Neuron (in vitro differentiated cells): ENCODE data around the gene SLC25A22.

Experiments
- H2AFZ ChIP-seq: one replicate; pipeline ENCODE4 v1.6.1; 2013; ENCODE audit warnings: low read depth, mild to moderate bottlenecking, inconsistent platforms, low read length, moderate library complexity
- H3K27me3 ChIP-seq: one replicate; pipeline ENCODE4 v1.6.1; 2013; ENCODE audit warnings: low read length; ENCODE audit not compliant: insufficient read depth
- H3K36me3 ChIP-seq: one replicate; pipeline ENCODE4 v1.6.1; 2013; ENCODE audit warnings: low read length; ENCODE audit not compliant: insufficient read depth
- H3K4me1 ChIP-seq: one replicate; pipeline ENCODE4 v1.6.1; 2013; ENCODE audit warnings: low read length; ENCODE audit not compliant: insufficient read depth
- H3K4me3 ChIP-seq: 2 replicates; pipeline ENCODE4 v1.5.1; 2013; ENCODE audit warnings: mild to moderate bottlenecking, low read length, moderate library complexity
- H3K9me3 ChIP-seq: one replicate; pipeline ENCODE4 v1.6.1; 2013; ENCODE audit warnings: low read length

The SLC25A22 gene

GRCh38 chr11:830295-831117 is 32.4 kb upstream of the SLC25A22 start:
- Histone ChIP-seq H3K27me3 (peaks cover 7% of the 10 kb centered on the region), H3K4me1 (peaks cover 68% of the 10 kb centered on the region), H2AFZ (no peak overlapping the region), H3K9me3 (no peaks in the 10 kb centered on the region), H3K36me3 (no peaks in the 10 kb centered on the region), H3K4me3 (peak overlapping the region; percentile 35)

- no peaks in the 10 kb centered on the region for H3K9me3 ChIP-seq
- H2AFZ ChIP-seq, result no peak overlapping the region
- peaks cover 68% of the 10 kb centered on the region for H3K4me1 ChIP-seq
- H3K4me3 ChIP-seq, result peak overlapping the region; percentile 35
- peaks cover 7% of the 10 kb centered on the region for H3K27me3 ChIP-seq
- H3K36me3 ChIP-seq, result peaks cover 4% of the 10 kb centered on the region
These were observed 31.8 kb upstream of the SLC25A22 start for GRCh38 chr11:829847-830294.

- H3K4me3 ChIP-seq, result peak overlapping the region; percentile 35
- peaks cover 63% of the 10 kb centered on the region for H3K4me1 ChIP-seq
- H3K27me3 ChIP-seq, result peaks cover 7% of the 10 kb centered on the region
- H2AFZ ChIP-seq, result no peak overlapping the region
- no peaks in the 10 kb centered on the region for H3K9me3 ChIP-seq
- H3K36me3 ChIP-seq, result peaks cover 8% of the 10 kb centered on the region
These were observed 31.2 kb upstream of the SLC25A22 start for GRCh38 chr11:829176-829846.

DNA sequence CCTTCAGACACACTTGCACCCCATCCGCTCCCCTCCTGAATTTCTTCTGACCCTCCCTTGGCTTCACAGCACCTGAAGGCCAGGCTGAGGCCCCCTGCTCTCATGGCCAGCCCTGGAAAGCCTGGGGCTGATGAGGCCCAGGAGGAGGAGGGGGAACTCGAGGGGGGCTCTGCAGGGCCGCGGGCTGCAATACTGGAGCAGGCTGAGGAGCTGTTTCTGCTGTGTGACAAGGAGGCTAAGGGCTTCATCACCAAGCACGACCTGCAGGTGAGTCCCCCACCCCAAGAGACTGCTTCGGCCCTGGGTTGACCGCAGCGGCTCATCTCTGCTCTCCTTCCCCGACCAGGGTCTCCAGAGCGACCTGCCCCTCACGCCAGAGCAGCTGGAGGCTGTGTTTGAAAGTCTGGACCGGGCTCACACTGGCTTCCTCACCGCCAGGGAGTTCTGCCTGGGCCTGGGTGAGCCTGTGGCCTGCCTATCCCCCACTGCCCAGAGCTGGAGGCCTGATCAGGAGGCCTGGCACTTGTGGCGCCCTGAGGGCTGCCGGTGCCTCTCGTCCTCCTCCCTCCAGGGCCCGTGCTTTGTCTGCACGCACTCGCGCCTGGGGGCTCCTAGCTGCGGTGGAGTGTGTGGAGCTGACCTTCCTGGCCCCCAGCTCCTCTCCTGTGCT is 30.6 kb upstream of the SLC25A22 start:
- Histone ChIP-seq H3K9me3 (no peaks in the 10 kb centered on the region), H3K4me3 (peak overlapping the region; percentile 35), H3K4me1 (peaks cover 58% of the 10 kb centered on the region), H3K36me3 (peaks cover 14% of the 10 kb centered on the region), H2AFZ (no peak overlapping the region), H3K27me3 (peaks cover 7% of the 10 kb centered on the region)

GRCh38 chr11:827897-828192 is 29.8 kb upstream of the SLC25A22 start, which contains the start of gene CRACR2B:
TSS of gene CRACR2B (plus strand) at chr11:827919. CDS start at chr11:828608, 689 bp downstream.
- peaks cover 14% of the 10 kb centered on the region for H3K36me3 ChIP-seq
- H3K4me1 ChIP-seq, result peaks cover 55% of the 10 kb centered on the region
- no peaks in the 10 kb centered on the region for H3K9me3 ChIP-seq
- peak within 1 kb of the TSS; percentile 35 for H3K4me3 ChIP-seq
- no peak within 1 kb of the TSS for H2AFZ ChIP-seq
- peaks cover 7% of the 10 kb centered on the region for H3K27me3 ChIP-seq

DNA sequence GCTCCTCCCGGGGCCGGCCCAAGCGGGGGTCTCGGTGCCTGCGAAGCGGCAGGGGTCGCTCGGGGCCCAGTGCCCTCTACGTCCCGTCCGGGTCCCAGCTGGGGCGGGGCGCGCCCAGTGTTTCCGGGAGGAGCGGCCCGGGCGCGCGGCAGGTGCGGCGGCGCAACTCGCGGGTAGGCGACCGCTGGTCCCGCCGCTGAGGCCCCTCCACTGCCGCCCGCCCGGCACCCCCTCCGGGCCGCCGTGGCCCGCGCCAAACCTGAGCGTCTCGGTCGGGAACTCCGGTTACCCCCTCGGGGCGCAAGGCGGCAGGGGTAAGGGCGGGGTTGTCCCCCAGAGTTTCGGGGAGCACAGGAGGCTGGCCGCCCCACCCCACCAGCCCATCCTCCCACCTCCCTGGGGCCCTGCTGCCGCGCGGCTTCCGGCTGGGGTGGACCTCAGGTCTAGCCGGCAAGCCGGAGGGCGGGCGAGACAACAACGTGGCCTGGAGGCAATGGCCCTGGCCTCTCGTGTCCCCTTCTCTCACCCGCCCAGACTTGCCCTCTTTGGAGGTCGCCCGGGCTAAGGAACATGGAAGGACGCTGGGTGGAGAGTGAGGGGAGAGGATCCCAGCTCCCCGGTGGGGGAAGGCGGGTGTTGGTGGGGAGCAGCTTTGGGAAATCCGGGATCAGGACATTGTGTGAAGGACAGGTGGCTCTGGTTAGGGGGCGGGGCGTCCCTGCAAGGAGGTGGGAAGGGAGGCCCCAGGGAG is 29.2 kb upstream of the SLC25A22 start:
- Histone ChIP-seq H2AFZ (no peak overlapping the region), H3K27me3 (peaks cover 7% of the 10 kb centered on the region), H3K4me1 (peaks cover 52% of the 10 kb centered on the region), H3K9me3 (no peaks in the 10 kb centered on the region), H3K4me3 (peak overlapping the region; percentile 35), H3K36me3 (peaks cover 16% of the 10 kb centered on the region)

- Histone ChIP-seq H3K9me3 (no peaks in the 10 kb centered on the region), H3K27me3 (peaks cover 7% of the 10 kb centered on the region), H3K36me3 (peaks cover 20% of the 10 kb centered on the region), H3K4me3 (peak overlapping the region; percentile 35), H2AFZ (no peak overlapping the region), H3K4me1 (peaks cover 47% of the 10 kb centered on the region)
These were observed 28.7 kb upstream of the SLC25A22 start for GRCh38 chr11:826836-827145.

DNA sequence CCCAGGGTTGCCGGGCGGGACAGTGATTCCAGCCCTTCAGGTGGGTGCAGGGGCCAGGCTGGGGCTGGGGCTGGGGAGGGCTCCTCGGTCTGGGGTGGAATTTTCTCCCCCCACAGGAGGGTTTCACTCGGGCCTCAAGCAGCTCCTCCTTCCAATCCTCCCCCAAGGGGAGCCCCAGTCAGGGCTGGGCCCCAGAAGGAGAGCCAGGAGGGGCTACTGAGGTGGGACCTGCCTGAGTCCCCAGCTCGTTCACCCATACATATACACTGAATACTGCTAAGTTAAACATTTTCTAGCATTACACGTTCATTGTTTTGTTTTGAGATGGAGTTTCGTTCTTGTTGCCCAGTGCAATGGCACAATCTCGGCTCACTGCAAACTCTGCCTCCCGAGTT is 28.1 kb upstream of the SLC25A22 start:
- Histone ChIP-seq H2AFZ (no peak overlapping the region), H3K4me1 (peaks cover 41% of the 10 kb centered on the region), H3K4me3 (no peak overlapping the region), H3K27me3 (peaks cover 5% of the 10 kb centered on the region), H3K36me3 (peaks cover 20% of the 10 kb centered on the region), H3K9me3 (no peaks in the 10 kb centered on the region)

DNA sequence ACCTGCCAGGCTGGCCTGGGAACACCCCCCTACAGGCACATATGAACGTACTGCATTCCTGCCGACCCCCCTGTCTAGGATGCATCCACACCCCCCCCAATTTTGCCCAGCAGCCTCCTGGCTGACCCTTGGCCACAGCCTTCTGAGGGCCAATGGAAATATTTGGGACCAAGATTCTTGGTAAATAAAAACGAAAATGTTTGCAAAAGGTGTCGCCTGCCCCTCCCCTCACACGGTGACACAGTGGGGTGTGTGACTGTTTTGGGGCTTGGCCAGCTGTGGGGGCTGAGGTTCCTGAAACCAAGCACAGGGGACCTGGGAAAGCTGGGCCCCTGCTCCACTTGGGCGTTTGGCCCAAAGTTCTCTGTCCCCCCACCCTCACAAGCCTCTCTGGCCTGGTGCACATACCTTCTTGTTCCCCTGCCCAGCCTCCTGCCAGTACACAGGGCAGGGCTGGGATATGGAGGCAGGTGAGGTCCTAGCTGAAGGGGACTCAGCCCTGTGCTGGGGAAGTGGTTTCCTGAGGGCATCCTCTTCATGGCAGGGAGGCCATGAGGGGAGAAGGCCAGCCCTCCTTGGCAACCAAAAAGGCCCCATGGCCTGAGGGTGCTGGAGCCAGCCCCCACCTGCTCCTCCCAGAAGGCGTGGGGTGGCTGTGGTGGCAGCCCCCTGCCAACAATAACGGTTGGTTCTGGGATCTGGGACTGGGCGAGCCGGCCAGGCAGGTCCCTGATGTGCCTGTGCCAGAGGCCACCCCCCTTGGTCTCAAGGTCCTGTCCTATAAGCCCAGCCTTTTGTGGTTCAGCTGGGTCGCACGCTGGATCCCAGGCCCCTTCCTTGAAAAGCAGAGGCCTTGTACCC is 27.5 kb upstream of the SLC25A22 start:
- no peak overlapping the region for H2AFZ ChIP-seq
- no peaks in the 10 kb centered on the region for H3K9me3 ChIP-seq
- peaks cover under 1% of the 10 kb centered on the region for H3K27me3 ChIP-seq
- no peak overlapping the region for H3K4me3 ChIP-seq
- H3K36me3 ChIP-seq, result peaks cover 20% of the 10 kb centered on the region
- H3K4me1 ChIP-seq, result peaks cover 41% of the 10 kb centered on the region

DNA sequence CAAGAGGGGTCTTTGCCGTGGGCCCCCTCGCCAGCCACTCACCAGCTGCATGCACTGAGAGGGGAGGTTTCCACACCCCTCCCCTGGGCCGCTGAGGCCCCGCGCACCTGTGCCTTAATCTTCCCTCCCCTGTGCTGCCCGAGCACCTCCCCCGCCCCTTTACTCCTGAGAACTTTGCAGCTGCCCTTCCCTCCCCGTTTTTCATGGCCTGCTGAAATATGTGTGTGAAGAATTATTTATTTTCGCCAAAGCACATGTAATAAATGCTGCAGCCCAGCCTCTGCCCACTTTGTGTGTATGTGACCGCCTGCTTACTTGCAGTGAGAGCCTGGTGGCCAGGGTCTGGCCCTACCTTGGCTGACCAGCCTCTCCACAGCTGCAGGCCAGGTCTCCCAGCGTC is 26.9 kb upstream of the SLC25A22 start:
- H3K27me3 ChIP-seq, result no peaks in the 10 kb centered on the region

GRCh38 chr11:824292-824880 is 26.3 kb upstream of the SLC25A22 start:
- H3K4me3 ChIP-seq, result no peak overlapping the region
- H3K9me3 ChIP-seq, result no peaks in the 10 kb centered on the region
- H3K27me3 ChIP-seq, result no peaks in the 10 kb centered on the region
- peaks cover 20% of the 10 kb centered on the region for H3K36me3 ChIP-seq
- peaks cover 35% of the 10 kb centered on the region for H3K4me1 ChIP-seq
- no peak overlapping the region for H2AFZ ChIP-seq

More for the DNA sequence above, 26.9 kb upstream of the SLC25A22 start:
- Histone ChIP-seq H3K36me3 (peaks cover 20% of the 10 kb centered on the region), H3K9me3 (no peaks in the 10 kb centered on the region), H3K4me1 (peaks cover 41% of the 10 kb centered on the region), H2AFZ (no peak overlapping the region), H3K4me3 (no peak overlapping the region)
